GM12891 (cell line): ENCODE data around the gene XRCC3.

Experiments
- DNase-seq: peaks from one replicate; pipeline ENCODE4 v3.0.0; 2011; ENCODE audit warnings: low spot score; ENCODE audit not compliant: insufficient read length
- FAIRE-seq: peaks from 2 replicates; lab custom pipeline; 2011; peaks lifted over from hg19 to GRCh38; lab: Jason Lieb, UNC
- PAX5 ChIP-seq: IDR thresholded peaks from 2 replicates; pipeline ENCODE4 v1.6.1; 2011; ENCODE audit warnings: low read length, moderate library complexity, mild to moderate bottlenecking; ENCODE audit not compliant: insufficient read depth, severe bottlenecking
- POLR2A ChIP-seq: IDR thresholded peaks from 2 replicates; pipeline ENCODE4 v1.6.1; 2011; ENCODE audit warnings: low read depth, low read length, control low read depth
- POLR2AphosphoS5 ChIP-seq: IDR thresholded peaks from 2 replicates; pipeline ENCODE4 v1.6.1; 2011; ENCODE audit warnings: low read depth, low read length, control low read depth
- POU2F2 ChIP-seq: IDR thresholded peaks from 2 replicates; pipeline ENCODE4 v1.6.1; 2011; ENCODE audit warnings: low read depth, mild to moderate bottlenecking, control low read depth, low read length, moderate library complexity
- SPI1 ChIP-seq: IDR thresholded peaks from 2 replicates; pipeline ENCODE4 v1.6.1; 2011; ENCODE audit warnings: low read depth, low read length, control low read depth
- TAF1 ChIP-seq: IDR thresholded peaks from 2 replicates; pipeline ENCODE4 v1.6.1; 2011; ENCODE audit warnings: low read depth, low read length, control low read depth

Gene XRCC3

DNA sequence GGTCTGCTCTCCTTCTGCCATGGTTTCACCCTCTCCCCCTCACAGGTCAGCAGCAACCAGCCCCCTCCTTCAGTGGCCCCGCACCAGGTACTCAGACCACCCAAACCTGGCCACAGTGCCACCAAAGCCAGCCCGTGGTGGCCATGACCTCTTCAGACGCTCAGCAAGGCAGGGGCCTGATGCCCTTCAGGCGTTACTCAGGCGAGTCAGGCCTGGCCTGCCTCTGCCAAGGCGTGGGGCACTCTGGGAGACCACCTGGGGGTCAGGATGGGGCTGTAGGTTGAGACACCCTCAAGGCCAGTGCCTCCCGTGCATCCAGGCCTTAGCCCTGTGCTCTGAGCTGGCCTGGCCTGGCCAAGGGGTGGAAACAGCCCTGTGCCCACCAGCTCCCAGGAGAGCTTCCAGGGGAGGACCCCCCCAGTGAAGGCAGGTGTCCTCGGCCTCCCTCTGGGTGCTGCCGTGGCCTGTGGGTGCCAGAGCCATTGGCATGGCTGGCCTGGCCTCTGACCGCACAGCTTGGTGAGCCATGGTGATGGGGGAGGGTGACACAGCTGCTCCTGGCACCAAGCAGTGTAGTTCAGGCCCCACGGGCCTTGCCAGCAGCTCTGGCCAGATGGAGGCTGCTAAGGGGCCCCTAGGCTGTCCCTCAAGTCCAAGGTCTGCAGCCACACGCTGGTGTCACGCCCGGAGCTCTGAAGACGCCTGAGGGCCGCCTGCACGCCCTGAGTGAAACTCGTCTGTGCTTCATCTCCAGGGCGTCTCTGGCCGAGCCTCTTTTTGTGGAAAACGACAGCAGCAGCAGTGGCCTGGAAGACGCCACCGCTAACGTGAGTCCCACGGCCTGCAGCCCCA is 15.1 kb downstream of the XRCC3 start:
- FAIRE-seq (no peak), DNase-seq (no peak)
- TF ChIP-seq POU2F2: no peak

GRCh38 chr14:103699261-103699661 is 16.0 kb downstream of the XRCC3 start:
- DNase-seq: no peak
- TF ChIP-seq POLR2A: no peak
- no peak for TF ChIP-seq POU2F2
- TF ChIP-seq TAF1: no peak
- no peak for TF ChIP-seq PAX5
- TF ChIP-seq POLR2AphosphoS5: no peak
- TF ChIP-seq SPI1: no peak
- FAIRE-seq: no peak

DNA sequence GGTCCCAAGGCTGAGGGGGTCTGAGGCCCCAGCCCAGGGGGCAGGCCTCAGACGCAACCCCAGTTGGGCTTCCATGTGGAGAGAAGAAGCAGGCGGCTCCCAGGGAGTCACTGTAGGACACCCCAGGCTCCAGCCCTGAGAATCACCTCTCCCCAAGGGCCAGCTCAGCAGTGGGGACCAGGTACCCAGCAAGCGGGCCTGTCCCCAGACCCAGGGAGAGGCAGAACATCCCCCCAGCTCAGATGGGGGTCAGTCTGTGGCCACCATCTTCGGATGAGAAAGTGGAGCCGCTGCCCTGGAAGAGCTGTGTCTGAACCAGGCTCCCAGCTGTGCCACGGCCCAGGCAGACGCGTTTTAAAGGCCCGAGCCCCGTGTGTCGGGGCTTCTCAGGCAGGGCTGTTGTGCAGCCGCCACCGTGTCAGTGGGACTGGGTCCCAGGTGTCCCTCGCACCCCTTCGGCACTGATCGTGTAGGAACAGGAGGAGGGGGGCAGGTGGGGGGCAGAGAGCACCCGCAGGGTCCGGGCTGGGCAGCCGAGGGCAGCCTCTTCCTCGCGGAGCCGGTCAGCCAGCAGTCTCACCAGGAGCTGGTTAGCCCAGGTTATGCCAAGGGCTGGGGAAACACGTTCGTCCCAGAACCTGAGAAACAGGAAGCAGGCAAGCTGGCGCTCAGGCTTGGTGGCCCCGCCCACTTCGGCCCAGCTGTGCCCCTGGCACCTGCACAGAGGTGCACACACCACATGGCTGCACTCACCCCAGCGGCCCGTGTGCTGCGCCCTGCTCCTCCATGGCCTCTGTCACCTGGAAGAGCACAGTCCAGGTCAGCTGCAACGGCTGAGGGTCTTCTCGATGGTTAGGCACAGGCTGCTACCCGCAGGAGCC is 16.6 kb downstream of the XRCC3 start:
- no peak for FAIRE-seq
- no peak for TF ChIP-seq PAX5
- peak; percentile 41; the same call in 1 of the 2 replicates for TF ChIP-seq POLR2A
- peak; percentile 62; the same call in 1 of the 2 replicates for TF ChIP-seq POLR2AphosphoS5
- no peak for TF ChIP-seq POU2F2
- no peak for DNase-seq

GRCh38 chr14:103697603-103698379 is 17.5 kb downstream of the XRCC3 start:
- DNase-seq: no peak
- TF ChIP-seq POLR2A (0 out of 2 replicates have a peak, but pooled peaks have one; percentile 26), SPI1 (no peak)
- FAIRE-seq: no peak

DNA sequence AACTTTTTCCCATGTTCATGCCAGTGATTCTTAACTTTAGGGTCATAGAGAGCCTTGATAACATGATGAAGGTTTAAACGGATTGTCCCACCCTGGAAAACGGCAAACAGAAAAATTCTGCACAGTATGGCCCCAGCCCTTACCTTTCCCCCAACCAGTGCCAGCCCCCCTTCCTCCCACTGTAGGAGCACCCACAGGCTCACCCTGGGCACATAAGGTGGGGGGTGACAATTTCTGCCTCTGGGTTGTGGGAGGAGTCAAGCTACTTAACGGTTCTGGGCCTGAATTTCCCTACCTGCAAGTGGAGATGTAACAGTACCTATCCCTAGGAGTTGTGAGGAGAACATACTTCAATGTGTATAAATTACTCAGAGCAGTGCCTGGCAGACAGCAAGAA is 18.0 kb downstream of the XRCC3 start:
- TF ChIP-seq TAF1 (no peak), POLR2AphosphoS5 (peak; percentile 17; the same call in 1 of the 2 replicates)
- DNase-seq (no peak), FAIRE-seq (peak; percentile 80)

GRCh38 chr14:103696466-103697071 is 18.7 kb downstream of the XRCC3 start:
- peak; percentile 71 for FAIRE-seq

DNA sequence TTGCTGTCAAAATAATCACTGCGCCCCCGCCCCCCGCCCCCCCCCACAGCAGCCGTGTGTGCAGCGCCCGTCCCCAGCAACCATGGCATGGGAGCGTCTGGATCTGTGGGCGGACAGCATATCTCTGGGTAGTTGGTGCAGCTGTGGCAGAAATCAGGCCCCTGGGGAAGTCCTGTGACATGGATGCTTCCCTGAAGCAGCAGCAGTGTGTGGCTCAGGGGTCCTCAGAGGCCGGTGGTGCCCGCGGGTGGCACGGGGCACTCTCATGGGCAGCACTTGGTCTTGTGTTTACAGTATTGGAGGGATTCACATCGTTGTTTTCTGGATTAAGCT is 19.2 kb downstream of the XRCC3 start:
- peak; percentile 5 for FAIRE-seq
- no peak for DNase-seq
- TF ChIP-seq PAX5 (no peak), POLR2AphosphoS5 (no peak), POU2F2 (no peak), SPI1 (no peak), TAF1 (no peak), POLR2A (no peak)

More at GRCh38 chr14:103696466-103697071, 18.7 kb downstream of the XRCC3 start:
- TF ChIP-seq POU2F2 (no peak), SPI1 (no peak), POLR2AphosphoS5 (no peak), PAX5 (no peak), POLR2A (no peak), TAF1 (no peak)
- no peak for DNase-seq

GRCh38 chr14:103695296-103696069 is 19.8 kb downstream of the XRCC3 start:
- FAIRE-seq (peak; percentile 23), DNase-seq (no peak)
- TF ChIP-seq POLR2AphosphoS5 (peak; percentile 44; the same call in 1 of the 2 replicates), POU2F2 (no peak; the same call in 1 of the 2 replicates)

- TF ChIP-seq POU2F2 (no peak), SPI1 (no peak)
- no peak for FAIRE-seq
- no peak for DNase-seq
These were observed 20.7 kb downstream of the XRCC3 start for GRCh38 chr14:103694572-103695026.
